LNCAP (cell line): ENCODE results near the gene DLGAP4.

Source experiments
- TF ChIP-seq, protein P1 (sequence below): fragments of 450-650 bp; IDR thresholded peaks from 2 replicates; pipeline ENCODE4 v1.5.1; 2017; ENCODE audit warnings: mild to moderate bottlenecking

The DLGAP4 gene, protein sequence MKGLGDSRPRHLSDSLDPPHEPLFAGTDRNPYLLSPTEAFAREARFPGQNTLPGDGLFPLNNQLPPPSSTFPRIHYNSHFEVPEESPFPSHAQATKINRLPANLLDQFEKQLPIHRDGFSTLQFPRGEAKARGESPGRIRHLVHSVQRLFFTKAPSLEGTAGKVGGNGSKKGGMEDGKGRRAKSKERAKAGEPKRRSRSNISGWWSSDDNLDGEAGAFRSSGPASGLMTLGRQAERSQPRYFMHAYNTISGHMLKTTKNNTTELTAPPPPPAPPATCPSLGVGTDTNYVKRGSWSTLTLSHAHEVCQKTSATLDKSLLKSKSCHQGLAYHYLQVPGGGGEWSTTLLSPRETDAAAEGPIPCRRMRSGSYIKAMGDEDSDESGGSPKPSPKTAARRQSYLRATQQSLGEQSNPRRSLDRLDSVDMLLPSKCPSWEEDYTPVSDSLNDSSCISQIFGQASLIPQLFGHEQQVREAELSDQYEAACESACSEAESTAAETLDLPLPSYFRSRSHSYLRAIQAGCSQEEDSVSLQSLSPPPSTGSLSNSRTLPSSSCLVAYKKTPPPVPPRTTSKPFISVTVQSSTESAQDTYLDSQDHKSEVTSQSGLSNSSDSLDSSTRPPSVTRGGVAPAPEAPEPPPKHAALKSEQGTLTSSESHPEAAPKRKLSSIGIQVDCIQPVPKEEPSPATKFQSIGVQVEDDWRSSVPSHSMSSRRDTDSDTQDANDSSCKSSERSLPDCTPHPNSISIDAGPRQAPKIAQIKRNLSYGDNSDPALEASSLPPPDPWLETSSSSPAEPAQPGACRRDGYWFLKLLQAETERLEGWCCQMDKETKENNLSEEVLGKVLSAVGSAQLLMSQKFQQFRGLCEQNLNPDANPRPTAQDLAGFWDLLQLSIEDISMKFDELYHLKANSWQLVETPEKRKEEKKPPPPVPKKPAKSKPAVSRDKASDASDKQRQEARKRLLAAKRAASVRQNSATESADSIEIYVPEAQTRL

DNA sequence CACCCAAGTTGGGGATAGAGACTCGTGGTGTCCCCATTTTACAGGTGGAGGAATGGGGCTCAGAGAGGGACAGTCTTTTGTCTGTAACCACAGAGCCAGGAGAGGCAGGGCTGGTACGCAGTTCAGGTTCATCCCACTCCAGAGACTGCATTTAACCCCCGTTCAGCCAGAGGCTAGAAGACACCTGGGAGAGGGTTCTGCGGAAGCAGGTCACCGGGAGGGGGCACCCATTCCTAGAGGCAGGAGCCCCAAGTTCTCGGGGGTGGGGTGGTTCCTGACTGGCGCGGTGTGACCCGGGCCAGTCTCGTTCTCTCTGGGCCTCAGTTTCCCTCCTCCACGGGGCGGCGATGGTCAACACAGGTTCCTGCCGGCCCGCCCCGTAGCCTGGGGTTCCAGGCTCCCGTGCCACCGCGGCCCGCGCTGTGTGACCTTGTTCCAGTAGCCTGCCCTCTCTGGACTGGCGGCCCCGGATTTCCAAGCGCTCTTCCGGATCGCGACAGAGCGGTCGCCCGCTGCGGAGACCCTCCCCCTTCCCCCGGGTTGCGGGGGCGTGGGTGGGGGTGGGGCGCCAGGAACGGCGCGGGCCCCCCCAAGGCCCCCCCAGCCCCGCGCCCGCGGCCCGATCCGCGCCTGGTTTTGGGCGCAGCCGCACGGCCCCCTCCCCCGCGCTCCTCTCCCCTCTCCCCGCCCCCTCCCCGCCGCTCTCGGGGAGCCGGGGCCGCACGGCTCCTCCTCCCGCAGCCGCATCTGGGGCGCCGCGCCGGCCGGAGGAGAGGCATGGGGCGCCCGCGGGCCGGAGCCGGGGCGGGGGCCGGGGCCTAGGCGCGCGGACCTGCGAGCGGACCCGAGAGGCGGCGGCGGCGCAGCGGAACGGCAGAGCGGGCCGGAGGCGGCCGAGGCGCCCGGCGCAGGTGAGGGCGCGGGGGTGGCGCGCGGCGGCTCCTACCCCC, at the start of gene DLGAP4:
TSS of gene DLGAP4 (plus strand) at position 738 of the 950 bp plus-strand sequence. CDS start 125,379 bp downstream, outside the sequence.
- TF ChIP-seq, protein P1, sequence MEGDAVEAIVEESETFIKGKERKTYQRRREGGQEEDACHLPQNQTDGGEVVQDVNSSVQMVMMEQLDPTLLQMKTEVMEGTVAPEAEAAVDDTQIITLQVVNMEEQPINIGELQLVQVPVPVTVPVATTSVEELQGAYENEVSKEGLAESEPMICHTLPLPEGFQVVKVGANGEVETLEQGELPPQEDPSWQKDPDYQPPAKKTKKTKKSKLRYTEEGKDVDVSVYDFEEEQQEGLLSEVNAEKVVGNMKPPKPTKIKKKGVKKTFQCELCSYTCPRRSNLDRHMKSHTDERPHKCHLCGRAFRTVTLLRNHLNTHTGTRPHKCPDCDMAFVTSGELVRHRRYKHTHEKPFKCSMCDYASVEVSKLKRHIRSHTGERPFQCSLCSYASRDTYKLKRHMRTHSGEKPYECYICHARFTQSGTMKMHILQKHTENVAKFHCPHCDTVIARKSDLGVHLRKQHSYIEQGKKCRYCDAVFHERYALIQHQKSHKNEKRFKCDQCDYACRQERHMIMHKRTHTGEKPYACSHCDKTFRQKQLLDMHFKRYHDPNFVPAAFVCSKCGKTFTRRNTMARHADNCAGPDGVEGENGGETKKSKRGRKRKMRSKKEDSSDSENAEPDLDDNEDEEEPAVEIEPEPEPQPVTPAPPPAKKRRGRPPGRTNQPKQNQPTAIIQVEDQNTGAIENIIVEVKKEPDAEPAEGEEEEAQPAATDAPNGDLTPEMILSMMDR, result no peak

DNA sequence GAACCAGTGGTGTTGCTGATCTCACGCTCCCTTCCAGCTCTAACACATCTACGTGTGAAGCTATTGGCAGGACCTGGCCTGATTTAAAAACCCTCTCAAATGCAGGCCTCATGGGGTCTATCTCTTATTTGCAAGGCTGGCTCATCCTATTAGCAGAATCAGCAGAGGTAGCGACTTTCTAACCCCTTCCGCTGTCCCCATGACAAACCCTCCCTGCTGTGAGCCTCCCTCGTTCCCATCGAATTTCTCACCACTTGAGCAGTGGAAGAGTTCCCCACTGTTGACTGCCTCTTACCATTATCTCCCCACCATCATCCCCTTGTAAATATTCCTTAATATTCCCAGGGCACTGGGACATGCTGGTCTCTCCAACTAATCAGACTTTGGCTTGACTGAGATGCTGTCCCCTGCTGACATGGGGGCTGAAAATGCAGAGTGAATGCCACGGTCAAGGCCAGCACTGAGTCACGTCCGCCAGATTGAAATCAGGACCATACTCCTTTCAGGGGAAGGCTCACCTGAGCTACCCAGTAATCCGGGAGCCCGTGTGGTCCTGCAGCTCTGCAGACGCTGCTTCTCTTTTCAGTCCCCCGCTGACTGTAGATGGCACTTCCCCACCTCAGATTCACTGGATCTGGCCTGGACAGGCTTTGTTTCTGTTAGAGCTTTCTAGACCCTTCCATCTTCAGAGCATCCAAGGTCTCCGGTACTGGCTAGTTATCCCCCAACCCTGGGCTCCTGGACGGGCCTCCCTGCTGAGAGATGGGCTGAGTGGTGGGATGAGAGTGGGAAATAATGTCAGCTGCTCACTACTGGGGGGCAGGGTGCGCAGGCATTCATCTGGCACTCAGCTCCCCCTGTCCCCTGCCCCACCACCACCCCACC, 46.7 kb upstream of the DLGAP4 start:
- TF ChIP-seq, protein P1, result no peak

DNA sequence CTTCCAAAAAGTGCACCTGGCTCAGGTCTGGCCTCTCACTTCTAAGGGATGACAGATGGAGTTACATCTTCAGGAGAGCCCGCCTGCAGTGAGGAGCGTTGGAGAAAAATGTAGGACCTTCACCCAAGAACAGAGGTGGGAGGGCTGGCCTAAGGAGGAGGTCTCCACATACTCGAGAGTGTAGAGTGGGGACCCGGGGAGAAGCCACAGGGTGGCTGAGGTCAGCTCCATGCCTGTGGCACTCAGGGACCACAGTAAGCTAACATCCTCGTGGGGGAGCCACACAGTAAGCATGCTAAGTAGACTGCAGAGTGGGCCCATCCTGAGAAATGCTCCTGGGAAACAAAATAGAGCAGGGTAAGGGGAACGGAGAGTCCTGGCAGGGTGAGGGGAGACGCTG, 45.8 kb upstream of the DLGAP4 start:
- TF ChIP-seq, protein P1, result no peak

DNA sequence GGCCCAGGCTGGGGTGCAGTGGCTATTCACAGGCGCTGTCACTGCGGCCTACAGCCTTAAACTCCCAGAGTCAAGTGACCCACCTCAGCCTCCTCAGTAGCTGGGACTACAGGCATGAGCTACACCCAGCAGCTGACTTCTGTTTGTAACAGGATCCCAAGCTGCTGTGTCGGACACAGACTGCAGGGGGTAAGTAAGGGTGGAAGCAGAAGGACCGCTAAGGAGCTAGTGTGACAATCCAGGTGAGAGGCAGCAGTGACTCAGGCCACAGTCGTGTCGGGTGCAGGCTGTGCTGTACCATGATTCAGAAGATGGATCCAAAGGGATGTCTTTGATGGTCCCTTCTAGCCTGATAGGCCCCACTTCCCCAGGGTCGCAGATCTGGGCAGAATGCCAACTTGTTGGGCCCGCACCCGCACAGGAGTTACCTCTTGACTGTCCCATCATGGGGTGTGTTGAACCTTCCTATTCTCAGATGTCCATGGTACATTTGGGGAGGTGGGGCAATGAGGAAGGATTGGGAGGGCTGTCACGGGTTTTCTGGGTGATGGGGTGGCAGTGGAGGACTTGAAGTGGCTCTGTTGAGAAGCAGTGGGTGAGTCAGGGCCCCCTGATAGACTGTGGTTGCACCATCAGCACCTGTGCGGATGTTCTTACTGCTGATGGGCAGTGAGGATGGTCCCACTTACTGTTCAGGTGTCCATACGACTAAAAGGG, 44.6 kb upstream of the DLGAP4 start:
- TF ChIP-seq, protein P1, result no peak

DNA sequence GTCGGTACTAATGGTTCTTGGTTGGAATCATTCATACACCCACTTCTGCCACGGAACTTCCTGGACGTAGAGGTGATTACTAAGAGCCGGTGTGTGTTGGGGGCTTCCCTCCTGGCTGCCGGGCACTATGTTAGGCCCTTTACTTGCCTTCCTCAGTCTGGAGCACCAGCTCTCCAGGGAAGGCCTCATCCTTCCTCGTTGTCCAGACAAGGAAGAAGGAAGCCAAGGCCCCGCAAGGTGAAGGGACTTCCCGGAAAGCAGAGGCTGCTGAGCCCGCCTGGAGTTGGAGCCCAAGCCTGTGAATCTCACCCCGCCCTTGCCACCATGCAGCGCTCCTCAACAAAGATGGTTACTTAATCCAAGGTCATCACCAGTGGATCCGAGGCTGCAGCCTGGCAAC, 43.7 kb upstream of the DLGAP4 start:
- TF ChIP-seq, protein P1, result no peak
